PC-9 (cell line): Measurements from ENCODE around the gene CHRNA5.

Source experiments
- EZH2 ChIP-seq: fragments of 200-600 bp; sonication (generic); IDR thresholded peaks from 2 replicates; pipeline ENCODE4 v1.8.0; 2017; ENCODE audit warnings: antibody characterized with exemption, low read depth
- TF ChIP-seq, protein P1 (sequence below): fragments of 200-600 bp; sonication (generic); conservative IDR thresholded peaks from 2 replicates; pipeline ENCODE4 v1.6.1; 2017; ENCODE audit warnings: mixed run types, antibody characterized with exemption, mild to moderate bottlenecking, moderate library complexity

DNA sequence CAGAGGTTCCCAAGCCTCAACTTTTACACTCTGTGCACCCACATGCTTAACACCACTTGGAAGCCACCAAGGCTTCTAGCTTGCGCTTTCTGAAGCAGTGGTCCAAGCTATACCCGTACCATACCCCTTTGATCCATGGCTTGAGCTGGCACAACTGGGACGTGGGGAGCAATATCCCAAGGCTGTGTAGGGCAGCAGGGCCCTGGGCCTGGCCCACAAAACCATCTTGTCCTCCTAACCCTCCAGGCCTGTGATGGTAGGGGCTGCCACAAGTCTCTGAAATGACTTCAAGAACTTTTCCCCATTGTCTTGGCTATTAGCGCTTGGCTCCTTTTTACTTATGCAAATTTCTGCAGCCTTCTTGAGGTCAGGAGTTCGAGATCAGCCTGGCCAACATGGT, 41.1 kb upstream of the CHRNA5 start:
- TF ChIP-seq, protein P1, sequence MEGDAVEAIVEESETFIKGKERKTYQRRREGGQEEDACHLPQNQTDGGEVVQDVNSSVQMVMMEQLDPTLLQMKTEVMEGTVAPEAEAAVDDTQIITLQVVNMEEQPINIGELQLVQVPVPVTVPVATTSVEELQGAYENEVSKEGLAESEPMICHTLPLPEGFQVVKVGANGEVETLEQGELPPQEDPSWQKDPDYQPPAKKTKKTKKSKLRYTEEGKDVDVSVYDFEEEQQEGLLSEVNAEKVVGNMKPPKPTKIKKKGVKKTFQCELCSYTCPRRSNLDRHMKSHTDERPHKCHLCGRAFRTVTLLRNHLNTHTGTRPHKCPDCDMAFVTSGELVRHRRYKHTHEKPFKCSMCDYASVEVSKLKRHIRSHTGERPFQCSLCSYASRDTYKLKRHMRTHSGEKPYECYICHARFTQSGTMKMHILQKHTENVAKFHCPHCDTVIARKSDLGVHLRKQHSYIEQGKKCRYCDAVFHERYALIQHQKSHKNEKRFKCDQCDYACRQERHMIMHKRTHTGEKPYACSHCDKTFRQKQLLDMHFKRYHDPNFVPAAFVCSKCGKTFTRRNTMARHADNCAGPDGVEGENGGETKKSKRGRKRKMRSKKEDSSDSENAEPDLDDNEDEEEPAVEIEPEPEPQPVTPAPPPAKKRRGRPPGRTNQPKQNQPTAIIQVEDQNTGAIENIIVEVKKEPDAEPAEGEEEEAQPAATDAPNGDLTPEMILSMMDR = no peak
- TF ChIP-seq EZH2 = no peak
